Activated naive CD4-positive, alpha-beta T cell treated with anti-CD3 and anti-CD28 coated beads, Interleukin-2, amount 50 U/mL, for 24 hours (primary cell): Measurements from ENCODE around the gene LPA.
"Not testable (repeated sequence)": the region's sequence is repeated elsewhere in the genome, so short reads cannot be mapped to it uniquely, and the experiment has no call there.

Source experiments
- H3K27ac Mint-ChIP-seq: one replicate; pipeline ENCODE4 v1.8.0; 2021; ENCODE audit warnings: mild to moderate bottlenecking, mixed read lengths
- H3K27me3 Mint-ChIP-seq: one replicate; pipeline ENCODE4 v1.8.0; 2021; ENCODE audit warnings: mixed read lengths
- H3K36me3 Mint-ChIP-seq: one replicate; pipeline ENCODE4 v1.8.0; 2021; ENCODE audit warnings: mixed read lengths
- H3K4me1 Mint-ChIP-seq: one replicate; pipeline ENCODE4 v1.8.0; 2021; ENCODE audit warnings: mixed read lengths
- H3K4me3 Mint-ChIP-seq: one replicate; pipeline ENCODE4 v1.8.0; 2021; ENCODE audit warnings: mild to moderate bottlenecking, mixed read lengths
- H3K9me3 Mint-ChIP-seq: one replicate; pipeline ENCODE4 v1.8.0; 2021; ENCODE audit warnings: mixed read lengths

LPA gene

GRCh38 chr6:160664198-160664597, at the start of gene LPA:
Gene LPA (minus strand): TSS chr6:160664275. CDS start chr6:160664214, 61 bp downstream.
- H3K36me3 Mint-ChIP-seq, H3K4me3 Mint-ChIP-seq, H3K27ac Mint-ChIP-seq, H3K4me1 Mint-ChIP-seq, H3K9me3 Mint-ChIP-seq: not testable (repeated sequence)
- peaks cover 18% of the 10 kb centered on the region for H3K27me3 Mint-ChIP-seq

GRCh38 chr6:160708993-160709392, 44.9 kb upstream of the LPA start:
- not testable (repeated sequence) for H3K27ac Mint-ChIP-seq, H3K36me3 Mint-ChIP-seq, H3K4me3 Mint-ChIP-seq, H3K9me3 Mint-ChIP-seq, H3K4me1 Mint-ChIP-seq, H3K27me3 Mint-ChIP-seq

DNA sequence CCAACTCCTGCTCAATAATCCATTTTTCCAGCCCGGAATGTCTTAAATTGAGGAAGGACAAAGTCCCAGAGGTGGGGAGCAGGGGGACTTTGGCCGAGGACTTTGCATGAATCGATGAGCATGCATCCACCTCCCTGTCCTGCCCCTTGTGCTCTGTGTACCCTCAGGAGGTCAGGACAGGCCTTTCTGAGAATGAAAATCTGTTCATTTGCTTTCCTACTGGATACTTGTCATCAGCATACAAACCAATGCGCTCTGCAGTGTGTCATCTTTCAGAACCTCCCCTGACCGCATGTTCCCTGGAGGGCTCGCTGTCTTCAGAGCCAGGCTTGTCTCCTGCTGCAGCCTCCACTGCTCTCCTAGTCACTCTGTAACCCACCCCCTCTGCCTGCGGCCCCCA, 40.6 kb upstream of the LPA start:
- H3K9me3 Mint-ChIP-seq, H3K36me3 Mint-ChIP-seq, H3K4me1 Mint-ChIP-seq, H3K27ac Mint-ChIP-seq, H3K4me3 Mint-ChIP-seq: not testable (repeated sequence)
- H3K27me3 Mint-ChIP-seq, result peaks cover 14% of the 10 kb centered on the region

- not testable (repeated sequence) for H3K36me3 Mint-ChIP-seq, H3K4me3 Mint-ChIP-seq, H3K4me1 Mint-ChIP-seq, H3K9me3 Mint-ChIP-seq, H3K27ac Mint-ChIP-seq
- H3K27me3 Mint-ChIP-seq, result peaks cover 21% of the 10 kb centered on the region
Measured at GRCh38 chr6:160701918-160702680, 38.0 kb upstream of the LPA start, which contains the start of gene PLG. Gene PLG (plus strand): TSS chr6:160702244. CDS start chr6:160702305, 61 bp downstream.

DNA sequence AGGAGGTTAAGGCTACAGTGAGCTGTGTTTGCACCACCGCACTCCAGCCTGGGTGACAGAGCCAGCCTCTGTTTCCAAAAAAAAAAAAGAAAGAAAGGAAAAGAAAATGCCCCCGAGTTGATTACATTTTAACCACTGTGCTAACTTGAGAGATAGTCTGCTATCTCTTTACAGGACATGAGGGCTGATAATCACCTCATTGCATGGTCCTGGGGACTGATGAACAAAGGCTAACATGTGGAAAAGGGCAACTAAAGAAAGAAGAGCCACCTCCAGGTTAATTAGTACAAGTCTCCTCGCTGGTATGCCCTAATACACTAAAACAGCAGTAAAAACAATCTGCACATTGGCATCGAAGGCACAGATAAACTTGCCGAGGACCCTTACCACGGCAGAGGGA, 33.8 kb upstream of the LPA start:
- no peak overlapping the region for H3K27ac Mint-ChIP-seq
- peaks cover 13% of the 10 kb centered on the region for H3K27me3 Mint-ChIP-seq
- no peaks in the 10 kb centered on the region for H3K36me3 Mint-ChIP-seq
- H3K9me3 Mint-ChIP-seq, result no peaks in the 10 kb centered on the region
- no peak overlapping the region for H3K4me3 Mint-ChIP-seq
- no peaks in the 10 kb centered on the region for H3K4me1 Mint-ChIP-seq

DNA sequence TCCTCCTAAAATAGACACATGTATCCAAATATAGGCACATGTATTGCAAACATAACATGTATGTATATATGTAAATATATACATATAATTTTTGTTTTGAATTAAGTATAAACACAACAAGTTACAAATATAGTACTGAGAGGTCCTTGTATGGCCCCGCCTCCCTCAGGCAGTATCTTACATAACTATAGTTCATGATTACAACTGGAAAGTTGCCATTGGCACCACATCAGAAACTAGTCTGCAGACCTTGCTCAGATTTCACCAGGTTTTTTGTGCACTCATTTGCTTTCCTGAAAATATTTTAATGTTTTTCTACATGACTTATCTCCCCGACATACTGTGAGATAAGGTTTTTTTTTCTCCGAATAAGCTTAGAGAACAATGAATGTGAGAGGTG, 32.8 kb upstream of the LPA start:
- H3K4me1 Mint-ChIP-seq, H3K9me3 Mint-ChIP-seq, H3K27ac Mint-ChIP-seq, H3K4me3 Mint-ChIP-seq, H3K36me3 Mint-ChIP-seq: not testable (repeated sequence)
- peaks cover 11% of the 10 kb centered on the region for H3K27me3 Mint-ChIP-seq

DNA sequence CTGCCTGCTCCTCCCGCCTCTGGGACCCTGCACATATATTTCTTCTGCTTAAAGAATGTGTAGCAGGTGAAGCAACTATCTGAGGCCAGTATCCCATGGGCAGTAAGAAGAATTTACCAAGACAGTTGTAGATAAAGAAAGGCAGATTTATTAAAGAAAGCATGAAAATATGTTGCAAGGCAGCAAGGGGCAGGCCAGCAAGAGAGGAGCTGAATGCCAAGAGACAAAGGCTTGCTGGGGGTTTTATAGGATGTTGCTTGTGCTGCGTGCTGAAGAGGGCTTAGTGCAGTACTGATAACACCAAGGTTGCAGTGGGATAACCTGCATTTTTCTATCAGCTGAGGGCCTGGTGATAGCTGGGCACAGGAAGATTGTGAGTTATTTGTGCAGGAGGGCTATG, 31.5 kb upstream of the LPA start:
- H3K36me3 Mint-ChIP-seq, H3K4me1 Mint-ChIP-seq, H3K4me3 Mint-ChIP-seq, H3K27ac Mint-ChIP-seq, H3K9me3 Mint-ChIP-seq, H3K27me3 Mint-ChIP-seq: not testable (repeated sequence)

DNA sequence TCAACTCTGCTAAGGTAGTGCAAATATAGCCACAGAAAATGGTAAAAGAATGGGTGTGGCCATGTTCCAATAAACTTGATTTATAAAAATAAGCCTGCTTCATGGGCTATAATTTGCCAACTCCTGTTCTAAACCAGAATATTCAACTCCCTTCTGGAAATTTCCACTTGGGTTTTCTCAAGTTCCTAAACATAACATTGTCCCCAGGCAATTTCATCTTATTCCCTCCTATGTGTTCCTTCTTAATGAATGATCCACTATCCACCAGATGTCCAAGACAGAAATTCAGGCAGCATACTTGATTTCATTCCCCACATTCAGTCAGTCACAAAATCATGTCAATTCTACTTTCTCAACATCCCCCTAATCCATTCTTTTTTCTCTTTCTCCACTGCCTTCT, 30.9 kb upstream of the LPA start:
- H3K27ac Mint-ChIP-seq, result not testable (repeated sequence)

GRCh38 chr6:160692369-160692959, 28.4 kb upstream of the LPA start:
- no peak overlapping the region for H3K27ac Mint-ChIP-seq
- no peaks in the 10 kb centered on the region for H3K27me3 Mint-ChIP-seq
- no peaks in the 10 kb centered on the region for H3K36me3 Mint-ChIP-seq
- no peaks in the 10 kb centered on the region for H3K4me1 Mint-ChIP-seq
- H3K4me3 Mint-ChIP-seq, result no peak overlapping the region
- no peaks in the 10 kb centered on the region for H3K9me3 Mint-ChIP-seq

More for the DNA sequence above, 30.9 kb upstream of the LPA start:
- not testable (repeated sequence) for H3K27me3 Mint-ChIP-seq, H3K9me3 Mint-ChIP-seq, H3K4me1 Mint-ChIP-seq, H3K36me3 Mint-ChIP-seq, H3K4me3 Mint-ChIP-seq

DNA sequence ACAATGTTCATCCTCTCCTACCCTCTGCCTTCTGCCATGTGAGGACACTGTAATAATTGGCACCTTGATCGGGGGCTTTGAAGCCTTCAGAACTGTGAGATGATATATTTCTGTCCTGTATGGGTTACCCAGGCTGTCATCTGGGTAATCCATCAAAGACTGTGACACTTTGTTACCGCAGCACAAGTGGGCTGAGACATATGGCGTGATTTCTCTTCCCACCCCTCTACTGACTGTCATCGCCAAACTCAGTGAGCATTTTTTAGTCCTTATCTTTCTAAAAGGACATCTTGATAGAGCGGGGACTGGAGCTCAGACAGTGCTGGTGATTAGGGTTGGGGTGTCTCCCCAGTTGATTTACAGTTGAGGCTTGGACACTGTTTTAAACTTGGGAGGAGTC, 27.5 kb upstream of the LPA start:
- Mint-ChIP-seq H3K9me3 (no peaks in the 10 kb centered on the region), H3K36me3 (no peaks in the 10 kb centered on the region), H3K27me3 (peaks cover 2% of the 10 kb centered on the region), H3K4me3 (no peak overlapping the region), H3K27ac (no peak overlapping the region), H3K4me1 (no peaks in the 10 kb centered on the region)

DNA sequence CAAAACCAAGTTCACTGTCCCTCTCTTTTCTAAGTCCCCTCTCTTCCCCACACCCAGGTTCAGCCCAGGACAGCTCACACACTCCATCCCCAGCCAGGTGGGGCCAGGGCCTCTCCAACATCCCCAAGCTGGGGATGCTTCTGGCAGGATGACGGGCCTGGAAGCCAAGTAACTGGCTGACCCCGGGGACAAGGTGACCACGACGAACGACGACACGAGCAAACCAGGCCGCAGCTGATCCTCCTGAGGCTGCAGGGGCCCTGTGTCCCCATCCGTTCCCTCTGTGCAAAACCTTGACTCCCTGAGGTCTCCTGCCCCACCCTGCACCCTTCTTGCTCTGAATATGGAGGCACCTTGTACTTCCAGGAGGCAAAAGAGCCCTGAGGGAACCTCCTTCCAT, 26.4 kb upstream of the LPA start:
- Mint-ChIP-seq H3K4me1 (no peaks in the 10 kb centered on the region), H3K36me3 (no peaks in the 10 kb centered on the region), H3K4me3 (no peak overlapping the region), H3K27me3 (peaks cover 2% of the 10 kb centered on the region), H3K27ac (no peak overlapping the region), H3K9me3 (no peaks in the 10 kb centered on the region)

- Mint-ChIP-seq H3K36me3 (no peaks in the 10 kb centered on the region), H3K4me1 (no peaks in the 10 kb centered on the region), H3K4me3 (no peak overlapping the region), H3K27me3 (peaks cover 2% of the 10 kb centered on the region), H3K27ac (no peak overlapping the region), H3K9me3 (no peaks in the 10 kb centered on the region)
Measured at GRCh38 chr6:160685762-160686450, 21.8 kb upstream of the LPA start.

- not testable (repeated sequence) for H3K27ac Mint-ChIP-seq, H3K9me3 Mint-ChIP-seq, H3K36me3 Mint-ChIP-seq, H3K27me3 Mint-ChIP-seq, H3K4me1 Mint-ChIP-seq, H3K4me3 Mint-ChIP-seq
Measured at GRCh38 chr6:160685101-160685761, 21.2 kb upstream of the LPA start.

GRCh38 chr6:160679402-160679769, 15.3 kb upstream of the LPA start:
- Mint-ChIP-seq H3K27me3 (peaks cover 4% of the 10 kb centered on the region), H3K27ac (no peak overlapping the region), H3K4me1 (no peaks in the 10 kb centered on the region), H3K9me3 (no peaks in the 10 kb centered on the region), H3K36me3 (no peaks in the 10 kb centered on the region), H3K4me3 (no peak overlapping the region)

DNA sequence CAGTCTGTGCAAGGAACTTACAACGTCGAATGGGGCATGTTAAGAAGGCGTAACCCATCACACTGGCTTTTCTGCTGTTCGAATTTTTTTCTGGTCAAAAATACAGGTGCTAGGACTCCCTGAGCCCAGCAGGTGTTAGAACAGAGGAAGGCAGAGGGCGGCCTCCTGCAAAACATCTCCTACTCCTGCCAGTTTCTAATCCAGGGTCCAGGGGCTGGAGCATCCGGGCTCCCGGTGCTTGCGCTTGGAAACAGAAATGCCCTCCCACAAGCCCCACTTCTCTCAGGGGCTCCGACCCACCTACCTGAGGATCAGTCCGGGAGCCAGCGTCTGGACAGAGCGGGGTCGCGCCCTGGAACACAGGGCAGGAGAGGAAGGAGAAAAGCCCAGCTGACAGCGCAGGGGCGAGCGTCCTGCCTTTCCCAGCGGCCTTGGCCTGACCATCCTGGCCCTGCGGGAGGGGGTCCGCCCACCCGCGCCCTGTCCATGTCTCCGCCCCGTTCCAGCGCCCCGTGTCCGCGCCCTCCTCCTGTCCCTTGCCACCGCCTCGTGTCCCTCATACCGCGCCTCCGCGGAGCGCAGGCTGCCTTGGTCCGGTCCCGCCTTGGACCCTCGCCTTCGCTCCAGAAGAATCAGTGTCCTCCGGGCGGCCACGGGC, 14.8 kb upstream of the LPA start:
- Mint-ChIP-seq H3K36me3 (no peaks in the 10 kb centered on the region), H3K27ac (no peak overlapping the region), H3K9me3 (no peaks in the 10 kb centered on the region), H3K4me3 (no peak overlapping the region), H3K4me1 (no peaks in the 10 kb centered on the region), H3K27me3 (peaks cover 4% of the 10 kb centered on the region)

DNA sequence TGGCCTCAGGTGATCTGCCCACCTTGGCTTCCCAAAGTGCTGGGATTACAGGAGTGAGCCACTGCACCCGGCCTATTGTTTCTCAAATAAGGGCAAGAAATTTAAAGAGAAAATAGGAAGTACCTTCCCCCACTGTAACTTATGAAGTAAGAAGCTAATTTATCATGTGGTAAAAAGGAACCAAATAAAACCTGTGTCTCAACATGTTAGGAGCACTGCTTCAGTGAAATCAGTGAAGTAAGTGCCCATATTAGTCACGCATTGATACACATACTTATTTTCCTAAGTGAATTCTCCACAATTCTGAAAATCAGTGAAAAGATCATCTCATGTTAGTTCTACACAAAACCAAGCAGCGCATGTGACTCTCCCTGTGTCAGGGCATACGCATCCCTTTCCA, 14.2 kb upstream of the LPA start:
- Mint-ChIP-seq H3K27me3 (peaks cover 4% of the 10 kb centered on the region), H3K9me3 (peaks cover 4% of the 10 kb centered on the region), H3K27ac (no peak overlapping the region), H3K36me3 (no peaks in the 10 kb centered on the region), H3K4me3 (no peak overlapping the region), H3K4me1 (no peaks in the 10 kb centered on the region)
